Choroid plexus epithelial cell (primary cell): ENCODE data around the gene GTPBP4.
A peak's percentile ranks its signal among the peaks of the same experiment; 100 is the strongest.

Experiments used
- DNase-seq: peaks from one replicate; pipeline ENCODE4 v3.0.0-alpha.2; 2010; ENCODE audit warnings: low read depth
- H3K4me3 ChIP-seq: 2 replicates; pipeline ENCODE4 v1.5.1; 2011; ENCODE audit warnings: low read depth, mild to moderate bottlenecking, control low read depth, low read length, moderate library complexity
- CTCF ChIP-seq: conservative IDR thresholded peaks from 2 replicates; pipeline ENCODE4 v1.5.1; 2011; ENCODE audit warnings: low read depth, mild to moderate bottlenecking, control low read depth, inconsistent platforms, low read length, moderate library complexity

Gene GTPBP4

GRCh38 chr10:987870-988666 is at the start of gene GTPBP4:
Gene GTPBP4, plus strand, starts transcription at chr10:988434. Its CDS starts 46 bp downstream, at chr10:988480.
- DNase-seq, result peak; percentile 98
- TF ChIP-seq CTCF, result no peak
- H3K4me3 ChIP-seq, result peak within 1 kb of the TSS; percentile 99

- TF ChIP-seq CTCF, result no peak
- DNase-seq, result no peak
- H3K4me3 ChIP-seq, result no peak overlapping the region
Measured at GRCh38 chr10:938941-939678, 49.1 kb upstream of the GTPBP4 start.

- H3K4me3 ChIP-seq, result no peak overlapping the region
- TF ChIP-seq CTCF, result no peak
- DNase-seq, result no peak
Measured at GRCh38 chr10:943334-944033, 44.8 kb upstream of the GTPBP4 start.

- H3K4me3 ChIP-seq, result peak overlapping the region; percentile 27
- DNase-seq, result peak; percentile 56
- no peak for TF ChIP-seq CTCF
Measured at GRCh38 chr10:944034-944831, 44.0 kb upstream of the GTPBP4 start.

- no peak for DNase-seq
- TF ChIP-seq CTCF, result no peak
- no peak overlapping the region for H3K4me3 ChIP-seq
Measured at GRCh38 chr10:945778-946177, 42.5 kb upstream of the GTPBP4 start.

GRCh38 chr10:947051-947450 is 41.2 kb upstream of the GTPBP4 start:
- no peak for DNase-seq
- no peak for TF ChIP-seq CTCF

More at GRCh38 chr10:947051-947450, 41.2 kb upstream of the GTPBP4 start:
- H3K4me3 ChIP-seq, result no peak overlapping the region
